HG02973 (cell line): ENCODE data around the gene NT5DC3.

ENCODE experiments used
- ATAC-seq: cut with Tn5 transposase; IDR thresholded peaks from one replicate; pipeline ENCODE4 v1.9.1; 2021; ENCODE audit warnings: moderate library complexity; ENCODE audit not compliant: unreplicated experiment

NT5DC3 gene

GRCh38 chr12:103756443-103756842, 84.6 kb downstream of the NT5DC3 start:
- no peak for ATAC-seq

DNA sequence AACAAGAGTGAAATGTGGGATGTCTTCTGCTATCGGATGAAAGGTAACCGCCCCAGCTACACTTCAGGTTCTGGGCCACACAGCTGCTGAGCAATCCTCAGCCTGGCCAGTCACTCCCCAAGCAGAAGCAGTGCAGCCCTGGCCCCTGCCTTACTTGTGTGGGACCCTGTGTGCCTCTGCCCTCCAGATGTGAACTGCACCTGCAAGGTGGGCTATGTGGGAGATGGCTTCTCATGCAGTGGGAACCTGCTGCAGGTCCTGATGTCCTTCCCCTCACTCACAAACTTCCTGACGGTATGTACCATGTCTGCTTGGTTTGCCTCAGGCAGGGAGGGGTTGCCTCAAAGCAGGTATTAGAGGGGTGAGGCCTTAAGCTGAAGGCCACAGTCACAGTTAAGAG, 85.6 kb downstream of the NT5DC3 start:
- no peak for ATAC-seq

GRCh38 chr12:103751600-103751999, 89.4 kb downstream of the NT5DC3 start:
- ATAC-seq = no peak

- ATAC-seq = no peak
Measured at GRCh38 chr12:103751171-103751570, 89.9 kb downstream of the NT5DC3 start.

DNA sequence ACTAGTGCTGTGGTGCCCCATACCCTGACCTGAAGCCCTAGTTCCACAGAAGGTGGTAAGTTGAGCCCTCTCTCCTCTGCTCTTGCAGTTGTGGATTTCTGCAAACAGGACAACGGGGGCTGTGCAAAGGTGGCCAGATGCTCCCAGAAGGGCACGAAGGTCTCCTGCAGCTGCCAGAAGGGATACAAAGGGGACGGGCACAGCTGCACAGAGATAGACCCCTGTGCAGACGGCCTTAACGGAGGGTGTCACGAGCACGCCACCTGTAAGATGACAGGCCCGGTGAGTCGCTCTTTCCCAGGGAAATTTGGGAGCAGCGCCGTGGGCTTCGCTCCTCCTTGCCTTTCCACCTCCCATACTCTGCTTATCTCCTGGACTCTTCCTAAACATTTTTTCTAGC, 92.2 kb downstream of the NT5DC3 start:
- ATAC-seq = no peak

- ATAC-seq = no peak
Measured at GRCh38 chr12:103748002-103748401, 93.0 kb downstream of the NT5DC3 start.

DNA sequence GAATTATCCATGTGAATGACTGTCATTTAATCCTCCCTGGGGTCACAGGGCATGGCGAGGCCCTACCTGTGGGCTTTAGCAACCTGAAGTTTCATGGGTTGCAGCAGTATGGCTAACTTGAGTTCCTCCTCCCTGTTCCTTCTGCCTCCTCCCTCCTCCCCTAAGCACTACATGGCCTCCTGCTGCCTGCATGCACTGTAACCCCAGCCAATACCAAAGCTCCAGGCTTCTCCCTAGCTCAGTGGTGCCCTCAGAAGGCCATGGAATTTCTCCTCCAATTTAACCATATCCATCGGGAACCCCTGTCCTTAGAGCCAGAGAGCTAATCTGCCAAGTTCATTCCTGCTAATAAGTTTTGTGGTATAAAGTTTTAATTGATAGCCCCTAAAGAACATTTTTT, 95.1 kb downstream of the NT5DC3 start:
- ATAC-seq = no peak

GRCh38 chr12:103743788-103744187, 97.2 kb downstream of the NT5DC3 start:
- no peak for ATAC-seq

- no peak for ATAC-seq
Measured at GRCh38 chr12:103742349-103742932, 98.6 kb downstream of the NT5DC3 start.

DNA sequence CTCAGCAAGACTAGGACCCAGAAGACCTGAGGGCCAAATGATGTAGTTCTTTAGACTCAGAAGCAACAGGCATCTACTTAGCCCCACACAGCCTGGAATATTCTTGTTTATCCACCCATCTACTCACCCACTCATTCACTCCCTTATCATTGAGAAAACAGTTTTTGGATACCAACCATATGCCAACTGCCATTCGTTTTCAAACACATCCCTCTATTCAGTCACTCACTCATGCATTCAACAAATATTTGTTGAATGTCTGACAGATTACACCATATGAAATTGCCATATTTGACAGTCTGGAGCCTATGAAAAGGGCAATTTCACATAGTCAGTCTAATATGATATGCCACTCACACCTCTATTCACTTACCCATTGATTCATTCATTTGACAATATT, 103.2 kb downstream of the NT5DC3 start:
- no peak for ATAC-seq

DNA sequence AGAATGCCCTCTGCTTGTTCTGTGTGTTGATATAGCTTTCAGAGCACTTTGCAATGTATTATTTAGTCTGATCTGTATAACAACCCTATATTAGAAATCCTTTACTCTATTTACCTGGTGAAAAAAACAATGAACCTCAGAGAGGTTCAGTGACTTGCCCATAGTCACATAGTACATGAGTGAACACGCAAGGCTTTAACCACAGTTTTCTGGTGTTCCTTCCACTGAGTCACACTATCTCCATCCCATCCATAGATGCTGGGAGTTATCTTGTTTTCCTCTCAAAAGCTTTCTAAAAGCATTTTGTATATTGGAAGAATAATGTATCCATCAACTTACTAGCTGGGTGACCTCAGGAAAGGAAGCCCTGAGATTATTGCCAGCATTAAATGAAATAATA, 104.5 kb downstream of the NT5DC3 start:
- ATAC-seq = no peak

DNA sequence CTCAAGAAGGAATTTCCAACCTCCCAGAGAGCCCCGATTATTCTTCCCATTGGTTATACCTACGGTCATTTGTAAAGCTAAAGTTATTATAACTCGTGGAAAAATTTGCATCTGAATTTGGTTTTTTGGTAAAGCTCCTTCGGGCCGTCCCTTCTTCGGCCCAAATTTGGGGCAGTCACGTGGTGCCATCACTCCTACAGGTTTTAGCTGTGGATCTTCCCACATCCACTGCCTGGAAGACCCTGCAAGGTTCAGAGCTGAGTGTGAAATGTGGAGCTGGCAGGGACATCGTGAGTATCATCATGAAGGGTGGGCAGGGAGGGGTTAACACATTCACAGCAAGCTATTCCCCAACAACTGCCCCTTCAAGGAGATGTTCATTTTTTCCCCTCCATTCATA, 105.7 kb downstream of the NT5DC3 start:
- ATAC-seq = no peak

- ATAC-seq = no peak
Measured at GRCh38 chr12:103734863-103735262, 106.2 kb downstream of the NT5DC3 start.

DNA sequence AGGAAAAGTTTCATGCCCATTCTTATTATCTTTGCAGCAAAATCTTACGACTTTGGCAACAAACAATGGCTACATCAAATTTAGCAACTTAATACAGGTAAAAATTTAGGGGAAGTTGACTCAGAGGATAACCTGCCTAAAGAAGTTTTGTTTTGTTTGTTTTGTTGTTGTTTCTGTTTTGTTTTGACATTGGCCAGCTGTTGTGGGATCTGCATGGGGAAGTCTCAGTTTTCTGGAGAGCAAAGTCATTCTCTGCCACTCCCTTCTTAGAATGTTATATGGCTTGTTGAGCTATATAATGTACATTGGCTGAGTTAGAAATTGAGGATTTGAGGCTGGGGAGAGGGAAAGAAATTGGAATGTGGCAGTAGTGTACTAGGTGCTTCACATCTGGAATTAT, 109.5 kb downstream of the NT5DC3 start:
- ATAC-seq = no peak

DNA sequence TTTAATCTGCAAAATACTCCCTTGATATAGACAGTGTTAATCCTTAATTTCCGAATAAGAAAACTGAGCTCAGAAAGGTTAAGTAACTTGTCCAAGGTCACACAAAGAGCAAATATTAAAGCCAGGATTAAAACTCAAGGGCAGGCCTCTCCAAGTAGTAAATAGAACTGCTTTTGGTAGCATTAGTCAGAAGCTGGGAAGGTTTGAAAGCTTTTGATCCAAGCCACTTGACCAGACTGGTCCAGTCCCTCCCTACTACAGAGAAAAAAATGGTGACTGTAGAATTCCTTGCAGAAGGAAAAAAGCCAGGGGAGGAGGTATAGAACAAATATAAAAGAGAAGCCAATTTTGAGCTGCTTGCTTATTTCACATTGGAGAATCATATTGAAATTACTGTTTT, 111.5 kb downstream of the NT5DC3 start:
- ATAC-seq = no peak

DNA sequence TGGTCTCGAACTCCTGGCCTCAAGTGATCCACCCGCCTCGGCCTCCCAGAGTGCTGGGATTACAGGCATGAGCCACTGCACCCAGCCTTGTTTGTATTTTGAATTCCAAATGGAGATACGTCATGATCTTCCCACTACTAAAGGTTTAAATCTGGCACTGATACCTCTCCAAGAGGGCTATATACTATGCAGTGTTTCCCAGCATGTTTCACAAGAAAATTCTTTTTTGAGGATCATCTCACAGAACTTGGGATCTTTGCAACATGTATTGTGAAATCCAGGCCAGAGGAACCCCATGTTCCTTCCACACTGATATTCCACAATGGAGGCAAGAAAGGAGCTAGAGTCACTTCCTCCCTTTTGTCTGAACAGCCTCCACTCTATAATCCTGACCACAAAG, 112.7 kb downstream of the NT5DC3 start:
- ATAC-seq = no peak

DNA sequence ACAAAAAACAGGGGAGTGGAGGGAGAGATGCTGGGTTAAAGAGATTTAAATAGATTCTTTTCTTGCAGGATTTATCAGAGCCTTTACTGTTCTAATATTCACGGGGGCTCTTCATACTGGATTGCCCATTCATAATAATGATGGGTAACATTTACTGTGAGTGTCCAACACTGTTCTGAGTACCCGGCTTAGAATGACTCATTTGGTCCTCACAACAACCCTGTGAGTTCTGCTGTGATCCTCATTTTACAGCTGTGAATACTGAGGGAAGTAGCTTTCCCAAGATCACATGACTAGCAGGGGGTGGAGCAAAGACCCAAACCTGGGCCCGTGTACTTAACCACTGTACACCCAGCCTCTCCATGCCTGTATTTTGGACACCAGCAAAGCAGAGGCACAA, 113.4 kb downstream of the NT5DC3 start:
- ATAC-seq = no peak

GRCh38 chr12:103725398-103725797, 115.6 kb downstream of the NT5DC3 start:
- ATAC-seq = no peak
